Esophagus squamous epithelium (tissue), 4 donors: Measurements from ENCODE around the gene DERL3.

Experiments used
- CTCF ChIP-seq, 6 experiments: fragments of 450-650 bp in 4 of 6; fragments of 200-600 bp in 2 of 6; sonication (generic) in 2 of 6; IDR thresholded peaks; one replicate each; pipeline ENCODE4 v1.5.1; 2016 to 2019; ENCODE audit warnings: antibody characterized with exemption in 6 of 6, mild to moderate bottlenecking in 4 of 6, moderate library complexity in 4 of 6
- POLR2A ChIP-seq, 4 donors: fragments of 450-650 bp; IDR thresholded peaks; one replicate each; pipeline ENCODE4 v1.6.1; 2017; ENCODE audit warnings: antibody characterized with exemption in 4 of 4, mild to moderate bottlenecking in 4 of 4, moderate library complexity in 3 of 4

GRCh38 chr22:23836281-23836680 is 2.5 kb downstream of the DERL3 start:
- TF ChIP-seq CTCF (IDR thresholded peaks at IDR 0.05): no peak
- TF ChIP-seq POLR2A (IDR thresholded peaks at IDR 0.05): no peak
